Ishikawa (cell line): ENCODE data around the gene PPP3R2.

Experiments used
- CEBPB ChIP-seq: IDR thresholded peaks from 2 replicates; pipeline ENCODE4 v1.6.1; 2012
- CREB1 ChIP-seq: IDR thresholded peaks from 2 replicates; pipeline ENCODE4 v1.6.1; 2012; ENCODE audit warnings: low read depth
- EGR1 ChIP-seq: IDR thresholded peaks from 2 replicates; pipeline ENCODE4 v1.6.1; 2012
- EP300 ChIP-seq: IDR thresholded peaks from 2 replicates; pipeline ENCODE4 v1.6.1; 2012; ENCODE audit warnings: borderline replicate concordance
- FOXM1 ChIP-seq: IDR thresholded peaks from 2 replicates; pipeline ENCODE4 v1.6.1; 2012; ENCODE audit warnings: low read depth, borderline replicate concordance
- NFIC ChIP-seq: IDR thresholded peaks from 2 replicates; pipeline ENCODE4 v1.6.1; 2012
- RAD21 ChIP-seq: IDR thresholded peaks from 2 replicates; pipeline ENCODE4 v1.6.1; 2012; ENCODE audit warnings: low read depth
- TAF1 ChIP-seq: IDR thresholded peaks from 2 replicates; pipeline ENCODE4 v1.6.1; 2012; ENCODE audit warnings: low read depth, mild to moderate bottlenecking
- TCF12 ChIP-seq: IDR thresholded peaks from 2 replicates; pipeline ENCODE4 v1.6.1; 2012; ENCODE audit warnings: low read depth
- TEAD4 ChIP-seq: IDR thresholded peaks from 2 replicates; pipeline ENCODE4 v1.6.1; 2012
- YY1 ChIP-seq: IDR thresholded peaks from 2 replicates; pipeline ENCODE4 v1.6.1; 2012; ENCODE audit warnings: low read depth
- ZBTB7A ChIP-seq: IDR thresholded peaks from 2 replicates; pipeline ENCODE4 v1.6.1; 2012; ENCODE audit warnings: low read depth
- TF ChIP-seq, protein P1 (sequence below): IDR thresholded peaks from 2 replicates; pipeline ENCODE4 v1.6.1; 2012
- TF ChIP-seq, protein P2 (sequence below): IDR thresholded peaks from 2 replicates; pipeline ENCODE4 v1.6.1; 2012; ENCODE audit warnings: low read depth, mild to moderate bottlenecking
- TF ChIP-seq, protein P3 (sequence below): IDR thresholded peaks from 2 replicates; pipeline ENCODE4 v1.6.1; 2012

Gene PPP3R2

DNA sequence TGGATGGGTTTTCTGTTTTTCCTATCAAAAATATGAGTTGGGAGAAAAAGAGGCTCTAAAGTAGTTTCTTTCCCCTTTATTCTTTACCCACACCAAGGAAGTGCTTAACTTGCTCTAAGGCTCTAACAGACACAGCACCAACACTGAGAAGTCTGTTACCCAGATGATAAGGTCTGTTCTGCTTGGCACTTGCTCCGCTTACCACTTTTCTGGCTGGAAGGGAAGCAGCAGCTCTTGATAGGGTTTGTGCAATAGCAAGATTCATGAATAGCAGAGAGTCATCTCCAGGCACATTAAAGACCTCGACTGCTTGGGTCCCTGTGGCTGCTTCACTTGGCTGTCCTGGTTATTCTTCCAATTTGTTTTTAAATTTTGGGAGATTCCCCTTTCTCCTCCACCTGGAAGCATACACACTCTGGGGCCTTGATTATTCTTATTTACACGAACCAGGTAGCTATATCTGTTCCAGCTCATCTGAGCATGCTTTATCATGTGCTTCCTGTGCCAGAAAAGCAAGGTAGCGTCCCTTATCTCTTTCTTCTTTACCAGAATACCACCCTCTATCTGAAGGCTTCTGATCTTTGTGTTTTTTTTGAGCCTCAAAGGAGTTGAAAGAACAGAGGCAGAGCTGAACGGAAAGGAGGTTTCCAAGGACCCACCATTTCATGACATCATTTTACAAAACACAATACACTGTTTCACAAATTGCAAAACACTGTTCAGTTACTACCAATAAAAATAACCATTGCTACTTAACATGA, 24.8 kb downstream of the PPP3R2 start:
- no peak for TF ChIP-seq ZBTB7A
- TF ChIP-seq, protein P1, sequence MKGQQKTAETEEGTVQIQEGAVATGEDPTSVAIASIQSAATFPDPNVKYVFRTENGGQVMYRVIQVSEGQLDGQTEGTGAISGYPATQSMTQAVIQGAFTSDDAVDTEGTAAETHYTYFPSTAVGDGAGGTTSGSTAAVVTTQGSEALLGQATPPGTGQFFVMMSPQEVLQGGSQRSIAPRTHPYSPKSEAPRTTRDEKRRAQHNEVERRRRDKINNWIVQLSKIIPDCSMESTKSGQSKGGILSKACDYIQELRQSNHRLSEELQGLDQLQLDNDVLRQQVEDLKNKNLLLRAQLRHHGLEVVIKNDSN, result no peak
- TF ChIP-seq RAD21, result no peak
- TF ChIP-seq EGR1, result no peak
- TF ChIP-seq NFIC, result no peak
- TF ChIP-seq TEAD4, result no peak
- no peak for TF ChIP-seq TCF12
- TF ChIP-seq CEBPB, result no peak
- no peak for TF ChIP-seq TAF1
- TF ChIP-seq CREB1, result no peak
- TF ChIP-seq YY1, result no peak
- TF ChIP-seq, protein P2, sequence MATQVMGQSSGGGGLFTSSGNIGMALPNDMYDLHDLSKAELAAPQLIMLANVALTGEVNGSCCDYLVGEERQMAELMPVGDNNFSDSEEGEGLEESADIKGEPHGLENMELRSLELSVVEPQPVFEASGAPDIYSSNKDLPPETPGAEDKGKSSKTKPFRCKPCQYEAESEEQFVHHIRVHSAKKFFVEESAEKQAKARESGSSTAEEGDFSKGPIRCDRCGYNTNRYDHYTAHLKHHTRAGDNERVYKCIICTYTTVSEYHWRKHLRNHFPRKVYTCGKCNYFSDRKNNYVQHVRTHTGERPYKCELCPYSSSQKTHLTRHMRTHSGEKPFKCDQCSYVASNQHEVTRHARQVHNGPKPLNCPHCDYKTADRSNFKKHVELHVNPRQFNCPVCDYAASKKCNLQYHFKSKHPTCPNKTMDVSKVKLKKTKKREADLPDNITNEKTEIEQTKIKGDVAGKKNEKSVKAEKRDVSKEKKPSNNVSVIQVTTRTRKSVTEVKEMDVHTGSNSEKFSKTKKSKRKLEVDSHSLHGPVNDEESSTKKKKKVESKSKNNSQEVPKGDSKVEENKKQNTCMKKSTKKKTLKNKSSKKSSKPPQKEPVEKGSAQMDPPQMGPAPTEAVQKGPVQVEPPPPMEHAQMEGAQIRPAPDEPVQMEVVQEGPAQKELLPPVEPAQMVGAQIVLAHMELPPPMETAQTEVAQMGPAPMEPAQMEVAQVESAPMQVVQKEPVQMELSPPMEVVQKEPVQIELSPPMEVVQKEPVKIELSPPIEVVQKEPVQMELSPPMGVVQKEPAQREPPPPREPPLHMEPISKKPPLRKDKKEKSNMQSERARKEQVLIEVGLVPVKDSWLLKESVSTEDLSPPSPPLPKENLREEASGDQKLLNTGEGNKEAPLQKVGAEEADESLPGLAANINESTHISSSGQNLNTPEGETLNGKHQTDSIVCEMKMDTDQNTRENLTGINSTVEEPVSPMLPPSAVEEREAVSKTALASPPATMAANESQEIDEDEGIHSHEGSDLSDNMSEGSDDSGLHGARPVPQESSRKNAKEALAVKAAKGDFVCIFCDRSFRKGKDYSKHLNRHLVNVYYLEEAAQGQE, result no peak
- TF ChIP-seq FOXM1, result no peak
- no peak for TF ChIP-seq EP300
- TF ChIP-seq, protein P3, sequence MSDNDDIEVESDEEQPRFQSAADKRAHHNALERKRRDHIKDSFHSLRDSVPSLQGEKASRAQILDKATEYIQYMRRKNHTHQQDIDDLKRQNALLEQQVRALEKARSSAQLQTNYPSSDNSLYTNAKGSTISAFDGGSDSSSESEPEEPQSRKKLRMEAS, result no peak

DNA sequence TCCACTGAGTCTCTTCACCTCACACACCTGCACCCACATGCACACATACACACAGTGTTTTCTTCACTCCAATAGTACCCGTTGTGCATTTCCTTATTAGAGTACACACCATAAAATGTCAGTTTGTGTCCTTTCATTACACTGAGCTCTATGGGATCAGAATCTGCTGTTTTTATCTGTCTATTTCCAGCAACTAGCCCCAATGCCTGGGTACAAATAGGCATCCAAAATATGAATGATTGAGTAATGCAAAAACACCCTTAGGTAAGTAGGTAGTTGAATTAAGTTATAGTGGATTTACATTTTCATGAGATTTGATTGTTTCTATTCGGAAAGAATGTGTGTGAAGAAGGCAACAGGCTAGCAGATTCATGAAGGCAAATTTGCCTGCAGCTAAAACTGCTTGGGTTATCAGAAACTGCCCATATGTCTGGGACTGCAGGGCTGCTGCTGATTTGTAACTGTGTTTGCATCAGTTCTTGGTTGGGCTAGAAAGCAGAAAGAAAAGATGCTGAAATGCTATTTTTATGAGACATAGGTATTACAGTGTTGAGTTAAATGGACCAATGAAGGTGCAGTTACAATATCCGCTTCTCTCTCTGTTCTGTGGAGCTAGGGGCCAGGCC, 26.9 kb downstream of the PPP3R2 start:
- no peak for TF ChIP-seq EP300
- TF ChIP-seq, protein P3, result no peak
- TF ChIP-seq FOXM1, result no peak

DNA sequence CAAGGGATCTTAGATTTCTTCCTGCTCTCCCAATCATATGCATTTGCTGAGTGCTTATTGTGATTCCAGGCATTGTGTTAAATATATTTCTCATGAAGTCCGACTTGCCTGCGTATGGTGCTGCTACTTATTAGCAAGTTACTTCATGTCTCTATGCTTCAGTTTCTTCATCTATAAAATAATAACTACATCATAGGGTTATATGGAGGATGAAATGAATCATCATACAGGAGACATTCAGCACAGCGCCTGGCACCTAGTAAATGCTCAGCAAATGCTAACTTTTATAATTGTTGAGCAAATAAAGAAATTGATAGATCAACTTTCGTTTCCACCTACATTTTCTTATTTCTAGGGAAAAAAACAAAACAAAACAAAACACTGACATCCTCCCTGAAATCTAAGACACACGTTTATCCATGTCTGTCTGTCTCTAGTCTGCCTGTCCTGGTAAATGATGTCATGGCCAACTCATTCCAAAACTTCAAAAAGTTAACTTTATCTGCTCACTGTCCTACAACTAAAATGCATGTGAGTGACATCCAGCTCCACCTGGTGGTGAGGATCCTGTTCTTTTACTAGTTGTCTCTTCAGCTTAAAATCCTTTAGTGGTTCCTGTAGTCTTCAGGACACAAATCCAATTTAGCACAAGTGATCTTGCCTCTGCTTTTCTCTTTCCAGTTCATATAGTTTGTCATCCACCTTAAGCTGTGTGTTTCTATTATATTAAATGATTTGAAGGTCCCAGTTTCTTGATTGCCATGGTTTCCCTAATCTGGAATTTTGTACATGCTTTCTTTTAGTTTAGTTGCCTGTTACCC, 27.7 kb downstream of the PPP3R2 start:
- TF ChIP-seq EP300, result no peak

DNA sequence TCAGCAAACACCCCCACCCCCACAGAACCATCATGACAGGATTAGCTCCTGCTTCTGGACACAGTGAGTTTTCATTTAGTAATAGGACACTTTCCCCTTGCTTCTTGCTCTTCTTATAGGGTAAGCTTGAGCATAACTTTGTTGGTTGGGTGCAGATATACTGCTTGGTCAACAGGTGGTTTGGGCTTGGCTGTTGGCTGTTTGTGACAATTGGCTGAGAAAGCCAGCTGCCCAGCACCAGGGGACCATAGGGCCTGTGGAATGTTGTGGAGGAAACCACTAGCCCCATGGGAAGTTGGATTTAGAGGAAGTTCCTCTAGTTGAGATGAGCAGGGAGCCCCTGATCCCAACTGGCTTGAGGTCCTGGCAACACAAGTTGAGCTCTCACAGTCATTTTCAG, 30.5 kb downstream of the PPP3R2 start:
- TF ChIP-seq YY1 (no peak), EGR1 (no peak), NFIC (no peak), RAD21 (no peak), EP300 (no peak), TAF1 (no peak), CREB1 (no peak), FOXM1 (no peak), ZBTB7A (no peak), TEAD4 (no peak), CEBPB (no peak), TCF12 (no peak)
- TF ChIP-seq, protein P2, result no peak
- TF ChIP-seq, protein P1, result no peak

DNA sequence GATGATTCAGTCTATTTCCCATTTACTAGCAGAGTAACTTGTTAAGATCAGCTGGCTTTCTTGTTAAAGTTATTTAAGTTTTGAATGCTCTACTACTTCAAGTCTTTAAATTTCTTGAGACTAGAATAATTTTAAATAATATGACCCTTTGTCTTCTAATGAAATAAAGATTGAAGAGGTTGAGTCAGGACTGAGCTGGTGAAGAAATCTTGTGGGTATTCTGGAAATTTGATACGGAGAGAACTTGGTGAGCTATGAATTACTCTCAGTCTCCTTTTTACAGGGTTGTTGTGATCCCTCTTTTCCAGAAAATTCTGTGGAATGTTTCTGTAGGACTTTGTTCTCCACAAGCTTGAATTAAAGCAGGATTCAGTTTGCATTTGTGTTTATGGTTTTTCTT, 31.8 kb downstream of the PPP3R2 start:
- TF ChIP-seq TEAD4 (no peak), FOXM1 (no peak), EP300 (no peak), TCF12 (no peak), RAD21 (no peak), CREB1 (no peak), TAF1 (no peak), EGR1 (no peak), NFIC (no peak), YY1 (no peak), ZBTB7A (no peak)
- TF ChIP-seq, protein P2, result no peak
- TF ChIP-seq, protein P3, result no peak
- TF ChIP-seq, protein P1, result no peak
